Measurements from ENCODE around the gene MAN1C1.

DNA sequence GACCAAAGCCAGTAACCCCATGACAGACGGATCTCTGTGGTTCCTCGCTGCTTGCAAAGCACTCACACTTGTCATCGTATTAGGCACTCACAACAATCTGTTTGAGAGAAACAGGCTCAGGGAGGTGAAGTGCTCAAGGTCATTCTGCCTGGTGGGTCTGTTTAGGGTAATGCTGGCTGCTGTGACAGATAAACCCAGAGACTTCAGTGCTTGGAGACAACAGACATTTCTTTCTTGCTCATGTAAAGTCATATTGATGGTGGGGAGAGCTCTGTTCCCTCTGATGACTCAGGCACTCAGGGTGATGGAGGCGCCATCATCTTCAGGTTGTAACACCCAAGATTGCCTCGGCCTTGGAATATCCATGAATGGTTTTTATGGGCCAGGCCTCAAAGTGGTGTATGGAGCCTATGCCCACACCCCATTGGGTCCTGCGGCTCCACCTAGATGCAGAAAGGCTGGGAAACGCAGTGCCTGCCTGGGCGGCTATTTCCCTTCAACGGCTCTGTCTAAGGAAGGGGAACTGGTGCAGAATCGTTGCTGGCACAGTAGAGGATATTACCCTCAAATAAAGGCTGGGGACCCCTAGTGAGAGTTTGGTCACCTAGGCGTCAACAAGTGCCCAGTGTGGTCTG lies 111.8 kb downstream of the MAN1C1 start:
- TF ChIP-seq, protein P1, sequence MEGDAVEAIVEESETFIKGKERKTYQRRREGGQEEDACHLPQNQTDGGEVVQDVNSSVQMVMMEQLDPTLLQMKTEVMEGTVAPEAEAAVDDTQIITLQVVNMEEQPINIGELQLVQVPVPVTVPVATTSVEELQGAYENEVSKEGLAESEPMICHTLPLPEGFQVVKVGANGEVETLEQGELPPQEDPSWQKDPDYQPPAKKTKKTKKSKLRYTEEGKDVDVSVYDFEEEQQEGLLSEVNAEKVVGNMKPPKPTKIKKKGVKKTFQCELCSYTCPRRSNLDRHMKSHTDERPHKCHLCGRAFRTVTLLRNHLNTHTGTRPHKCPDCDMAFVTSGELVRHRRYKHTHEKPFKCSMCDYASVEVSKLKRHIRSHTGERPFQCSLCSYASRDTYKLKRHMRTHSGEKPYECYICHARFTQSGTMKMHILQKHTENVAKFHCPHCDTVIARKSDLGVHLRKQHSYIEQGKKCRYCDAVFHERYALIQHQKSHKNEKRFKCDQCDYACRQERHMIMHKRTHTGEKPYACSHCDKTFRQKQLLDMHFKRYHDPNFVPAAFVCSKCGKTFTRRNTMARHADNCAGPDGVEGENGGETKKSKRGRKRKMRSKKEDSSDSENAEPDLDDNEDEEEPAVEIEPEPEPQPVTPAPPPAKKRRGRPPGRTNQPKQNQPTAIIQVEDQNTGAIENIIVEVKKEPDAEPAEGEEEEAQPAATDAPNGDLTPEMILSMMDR (conservative IDR thresholded peaks at IDR 0.05 in 1 of 2, IDR thresholded peaks at IDR 0.05 in 1 of 2; ENCODE audit: low read depth in 1 of 2, low read length in 2 of 2) = no peak
- no peak for TF ChIP-seq EZH2 (IDR thresholded peaks at IDR 0.05; ENCODE audit: low read length, missing control alignments)

All from fibroblast of lung (primary cell).